ENCODE measurements around the gene RNF149. TPM values are rescaled to one million over a fixed set of nuclear protein-coding genes. Genes with fewer than 3 reads are reported as not detected.

The RNF149 gene
- total RNA-seq, 3 donors from 2014 or later (not counting 1 experiment from before 2014, with no cell fraction given) = 133 to 151 (median 149) TPM

DNA sequence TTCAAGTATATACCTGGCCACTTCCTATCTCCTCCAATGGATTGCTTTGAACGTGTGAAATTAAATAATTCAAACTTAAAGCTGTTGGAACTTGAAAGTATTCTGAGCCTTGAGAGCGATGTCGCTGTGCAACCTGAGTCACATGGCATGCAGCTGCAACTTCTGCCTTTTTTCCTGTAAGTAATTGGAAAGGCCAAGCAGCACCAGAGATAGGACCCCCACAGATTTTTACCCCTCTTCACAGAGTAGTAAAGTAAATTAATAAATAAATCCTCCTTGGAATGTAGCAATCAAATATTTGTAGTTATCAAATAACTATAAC is 3.2 kb upstream of the RNF149 start:
- peak overlapping the region; percentile 90 to 98 for H3K27ac Mint-ChIP-seq
- TF ChIP-seq, protein P1, sequence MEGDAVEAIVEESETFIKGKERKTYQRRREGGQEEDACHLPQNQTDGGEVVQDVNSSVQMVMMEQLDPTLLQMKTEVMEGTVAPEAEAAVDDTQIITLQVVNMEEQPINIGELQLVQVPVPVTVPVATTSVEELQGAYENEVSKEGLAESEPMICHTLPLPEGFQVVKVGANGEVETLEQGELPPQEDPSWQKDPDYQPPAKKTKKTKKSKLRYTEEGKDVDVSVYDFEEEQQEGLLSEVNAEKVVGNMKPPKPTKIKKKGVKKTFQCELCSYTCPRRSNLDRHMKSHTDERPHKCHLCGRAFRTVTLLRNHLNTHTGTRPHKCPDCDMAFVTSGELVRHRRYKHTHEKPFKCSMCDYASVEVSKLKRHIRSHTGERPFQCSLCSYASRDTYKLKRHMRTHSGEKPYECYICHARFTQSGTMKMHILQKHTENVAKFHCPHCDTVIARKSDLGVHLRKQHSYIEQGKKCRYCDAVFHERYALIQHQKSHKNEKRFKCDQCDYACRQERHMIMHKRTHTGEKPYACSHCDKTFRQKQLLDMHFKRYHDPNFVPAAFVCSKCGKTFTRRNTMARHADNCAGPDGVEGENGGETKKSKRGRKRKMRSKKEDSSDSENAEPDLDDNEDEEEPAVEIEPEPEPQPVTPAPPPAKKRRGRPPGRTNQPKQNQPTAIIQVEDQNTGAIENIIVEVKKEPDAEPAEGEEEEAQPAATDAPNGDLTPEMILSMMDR (IDR thresholded peaks at IDR 0.05) = no peak
- Histone ChIP-seq H3K4me1 (ENCODE audit: control insufficient read depth, insufficient read depth, low read length) (peaks cover 37% of the 10 kb centered on the region), H3K27ac (ENCODE audit: low read length) (peak overlapping the region; percentile 44), H3K9me3 (ENCODE audit: control insufficient read depth, insufficient read depth, low read length) (no peaks in the 10 kb centered on the region), H3K27me3 (ENCODE audit: control insufficient read depth, insufficient read depth, low read length) (no peaks in the 10 kb centered on the region), H3K36me3 (ENCODE audit: control insufficient read depth, insufficient read depth, low read length) (no peaks in the 10 kb centered on the region), H3K4me3 (ENCODE audit: low read length) (no peak overlapping the region)
- WGBS (ENCODE audit: insufficient coverage) = 13% methylated on average over 2 of the region's 3 CpGs
- DNase-seq = no peak
- no peaks in the 10 kb centered on the region for H3K36me3 Mint-ChIP-seq
- no peaks in the 10 kb centered on the region for H3K9me3 Mint-ChIP-seq
- ATAC-seq = no peak
- no peaks in the 10 kb centered on the region for H3K27me3 Mint-ChIP-seq (ENCODE audit: low read depth in 2 of 2)
- H3K4me1 Mint-ChIP-seq = peaks cover 51 to 53% of the 10 kb centered on the region in 2 donors
- H3K4me3 Mint-ChIP-seq = peak overlapping the region; percentile 77
- intact Hi-C loops (cut with micrococcal nuclease) = no loop called here

DNA sequence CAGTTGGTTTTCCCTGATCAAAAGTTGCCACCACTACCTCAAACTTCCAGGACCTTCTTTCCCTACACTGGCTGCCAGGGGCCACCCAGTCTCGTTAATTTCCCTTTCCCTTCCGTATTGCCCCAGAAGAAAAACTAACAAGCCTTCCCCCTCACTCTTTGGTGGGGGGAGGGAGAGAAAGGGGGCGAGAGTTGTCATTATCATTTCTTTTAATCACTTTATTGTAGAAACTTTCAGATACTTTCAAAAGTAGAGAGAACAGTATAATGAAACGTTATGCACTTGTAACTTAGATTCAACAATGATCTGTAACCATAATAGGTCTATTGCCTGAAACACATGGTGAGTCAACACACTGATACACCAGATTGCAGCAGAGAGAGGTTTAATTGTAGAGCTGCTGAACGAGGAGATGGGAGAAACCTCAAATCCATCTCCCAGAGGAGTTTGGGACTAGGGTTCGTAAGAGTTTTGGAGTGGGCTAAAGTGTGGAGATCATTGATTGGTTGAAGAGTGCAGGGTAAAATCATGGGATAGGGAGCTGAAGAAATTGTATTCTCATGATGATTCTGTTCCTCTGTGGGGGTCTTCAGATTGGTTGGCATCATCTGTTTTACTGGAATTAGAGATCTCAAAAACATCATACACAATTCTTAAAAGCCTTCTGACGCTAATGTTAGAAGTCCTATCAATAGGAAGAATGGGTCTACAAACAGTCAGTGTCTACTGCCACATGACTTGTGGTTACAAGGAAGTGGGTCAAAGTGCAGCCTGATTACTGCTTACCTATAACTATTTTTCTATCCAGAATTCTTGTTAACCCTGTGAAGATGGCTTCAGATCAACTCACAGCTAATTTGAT is 2.6 kb upstream of the RNF149 start:
- no peak overlapping the region for H3K4me3 ChIP-seq (ENCODE audit: low read length)

DNA sequence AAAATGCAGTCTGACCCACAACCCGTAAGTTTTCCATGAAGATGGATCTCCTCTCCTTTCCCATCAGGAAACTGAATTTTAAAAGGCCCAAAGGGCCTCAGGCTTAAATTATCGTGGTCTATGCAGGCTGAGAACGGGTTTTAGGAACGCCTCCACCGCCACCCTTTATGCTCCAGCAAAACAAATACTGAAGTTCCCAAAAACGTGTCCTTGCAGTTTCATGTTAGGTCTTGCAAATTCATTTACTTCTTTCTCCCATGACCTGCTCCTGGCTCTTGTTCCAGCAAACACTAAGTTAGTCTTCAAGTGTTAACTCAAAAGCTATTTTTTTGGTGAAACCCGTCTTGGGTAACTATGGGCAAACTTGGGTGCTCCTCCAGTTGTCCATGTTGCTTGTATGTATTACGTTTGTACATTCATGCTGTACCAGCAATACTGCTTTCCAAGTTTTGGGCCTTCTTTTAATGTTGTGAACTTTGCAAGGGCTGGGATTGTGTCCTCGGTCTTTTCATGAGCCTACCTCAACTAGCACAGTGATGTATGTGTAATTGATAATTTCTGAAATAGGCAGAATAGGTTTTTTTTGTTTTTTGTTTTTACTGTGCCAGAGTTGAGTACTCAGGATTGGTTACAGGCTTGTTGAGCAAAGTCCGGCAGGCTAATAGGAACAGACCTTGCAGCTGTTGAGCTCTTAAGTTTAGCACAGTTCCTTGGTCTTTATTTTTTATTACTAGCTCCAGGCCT is 1.8 kb upstream of the RNF149 start:
- Mint-ChIP-seq H3K9me3 (no peaks in the 10 kb centered on the region), H3K27ac (peak overlapping the region; percentile 90 to 98), H3K36me3 (no peaks in the 10 kb centered on the region), H3K27me3 (ENCODE audit: low read depth in 2 of 2) (no peaks in the 10 kb centered on the region), H3K4me3 (peak overlapping the region; percentile 61), H3K4me1 (peaks cover 65 to 67% of the 10 kb centered on the region in 2 donors)
- ATAC-seq (no peak), DNase-seq (no peak)
- Histone ChIP-seq H3K4me1 (ENCODE audit: control insufficient read depth, insufficient read depth, low read length) (peaks cover 46% of the 10 kb centered on the region), H3K27ac (ENCODE audit: low read length) (peak overlapping the region; percentile 44), H3K4me3 (ENCODE audit: low read length) (no peak overlapping the region), H3K9me3 (ENCODE audit: control insufficient read depth, insufficient read depth, low read length) (no peaks in the 10 kb centered on the region), H3K27me3 (ENCODE audit: control insufficient read depth, insufficient read depth, low read length) (no peaks in the 10 kb centered on the region), H3K36me3 (ENCODE audit: control insufficient read depth, insufficient read depth, low read length) (peaks cover 4% of the 10 kb centered on the region)
- whole genome bisulfite sequencing (ENCODE audit: insufficient coverage) = 81% methylated on average over 10 of the region's 10 CpGs
- intact Hi-C loops (cut with micrococcal nuclease) = no loop called here
- TF ChIP-seq, protein P1 (IDR thresholded peaks at IDR 0.05) = no peak

More for the DNA sequence above, 2.6 kb upstream of the RNF149 start:
- peaks cover 41% of the 10 kb centered on the region for H3K4me1 ChIP-seq (ENCODE audit: control insufficient read depth, insufficient read depth, low read length)
- H3K36me3 Mint-ChIP-seq = no peaks in the 10 kb centered on the region
- peak overlapping the region; percentile 44 for H3K27ac ChIP-seq (ENCODE audit: low read length)
- H3K9me3 Mint-ChIP-seq = no peaks in the 10 kb centered on the region
- peaks cover 57 to 59% of the 10 kb centered on the region in 2 donors for H3K4me1 Mint-ChIP-seq
- DNase-seq = peak in 1 of 2 donors; percentile 67
- no peaks in the 10 kb centered on the region for H3K9me3 ChIP-seq (ENCODE audit: control insufficient read depth, insufficient read depth, low read length)
- WGBS (ENCODE audit: insufficient coverage) = 56% methylated on average over 3 of the region's 7 CpGs
- H3K4me3 Mint-ChIP-seq = peak overlapping the region; percentile 77
- TF ChIP-seq, protein P1 (IDR thresholded peaks at IDR 0.05) = no peak
- no peaks in the 10 kb centered on the region for H3K27me3 ChIP-seq (ENCODE audit: control insufficient read depth, insufficient read depth, low read length)
- peak overlapping the region; percentile 90 to 98 for H3K27ac Mint-ChIP-seq
- H3K27me3 Mint-ChIP-seq (ENCODE audit: low read depth in 2 of 2) = no peaks in the 10 kb centered on the region
- no peak for ATAC-seq
- H3K36me3 ChIP-seq (ENCODE audit: control insufficient read depth, insufficient read depth, low read length) = peaks cover 2% of the 10 kb centered on the region
- intact Hi-C loops (cut with micrococcal nuclease) = no loop called here

All from natural killer cell (primary cell).